Measurements from ENCODE around the gene RLN1.

DNA sequence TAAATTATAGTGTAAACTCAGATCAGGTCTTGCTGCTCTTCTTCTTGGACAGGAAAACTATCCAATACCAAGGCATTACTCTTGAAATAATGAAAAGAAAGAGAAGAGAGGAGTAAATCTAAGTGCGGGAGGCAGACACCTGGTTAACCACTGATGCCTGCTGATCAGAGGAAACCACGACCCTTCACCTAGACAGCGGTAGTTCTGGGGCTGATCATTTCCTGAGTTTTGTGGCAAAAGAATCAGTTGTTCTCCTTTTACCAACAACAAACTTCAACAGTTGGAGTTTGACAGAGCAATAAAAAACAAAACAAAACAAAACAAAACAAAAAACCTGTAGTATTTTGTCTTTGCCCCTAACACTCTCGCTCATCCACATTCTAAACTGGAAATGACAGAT, 3.0 kb downstream of the RLN1 start:
- TF ChIP-seq YY1 (IDR thresholded peaks at IDR 0.05; ENCODE audit: insufficient read depth, insufficient read length) (no peak), SUZ12 (IDR thresholded peaks at IDR 0.05; ENCODE audit: extremely low read depth, insufficient read depth, insufficient read length) (no peak), ZNF274 (IDR thresholded peaks at IDR 0.05; ENCODE audit: low read depth, low read length) (no peak)

All from NT2/D1 (cell line).